Tibial nerve (tissue), 4 donors: ENCODE results near the gene CNTN5. TPM values are rescaled to one million over a fixed set of nuclear protein-coding genes. Genes with fewer than 3 reads are reported as not detected.

Experiments used
- DNase-seq, 2 donors: peaks; one replicate each; pipeline ENCODE4 v3.0.0-alpha.2; 2019; ENCODE audit warnings: low spot score in 2 of 2
- H3K27ac ChIP-seq, 4 donors: fragments of 200-600 bp; sonication (generic) in 3 of 4; one replicate each; pipeline ENCODE4 v1.5.1; 2017 to 2019; ENCODE audit warnings: mild to moderate bottlenecking in 1 of 4
- H3K27me3 ChIP-seq, 2 donors: fragments of 200-600 bp; sonication (generic) in 1 of 2; one replicate each; pipeline versions ENCODE4 v1.5.1 to v1.6.0; 2017 to 2019
- H3K36me3 ChIP-seq, 3 donors: fragments of 200-600 bp; sonication (generic); one replicate each; pipeline ENCODE4 v1.5.1; 2018 to 2019
- H3K4me1 ChIP-seq, 4 donors: fragments of 200-600 bp; sonication (generic) in 3 of 4; one replicate each; pipeline ENCODE4 v1.5.1; 2017 to 2019
- H3K4me3 ChIP-seq, 4 donors: fragments of 200-600 bp; sonication (generic) in 3 of 4; one replicate each; pipeline ENCODE4 v1.5.1; 2017 to 2019; ENCODE audit warnings: mild to moderate bottlenecking in 1 of 4, moderate library complexity in 1 of 4
- H3K9me3 ChIP-seq, 4 donors: fragments of 200-600 bp; sonication (generic) in 3 of 4; one replicate each; pipeline ENCODE4 v1.5.1; 2017 to 2019
- CTCF ChIP-seq, 5 experiments: fragments of 200-600 bp in 3 of 5; fragments of 450-650 bp in 2 of 5; sonication (generic) in 3 of 5; IDR thresholded peaks; one replicate each; pipeline ENCODE4 v1.5.1; 2016 to 2019; ENCODE audit warnings: antibody characterized with exemption in 5 of 5, mild to moderate bottlenecking in 3 of 5, moderate library complexity in 2 of 5
- EP300 ChIP-seq, 2 donors: sonication (generic); formaldehyde crosslinking; IDR thresholded peaks; one replicate each; pipeline ENCODE4 v1.6.1; 2017; ENCODE audit warnings: antibody characterized with exemption in 2 of 2, mild to moderate bottlenecking in 1 of 2
- POLR2A ChIP-seq, 2 donors: fragments of 450-650 bp; IDR thresholded peaks; one replicate each; pipeline ENCODE4 v1.6.1; 2017; ENCODE audit warnings: antibody characterized with exemption in 2 of 2, mild to moderate bottlenecking in 2 of 2, moderate library complexity in 2 of 2
- WGBS, 2 donors: methylation state at CpG; one replicate each; pipeline ENCODE4 v1.1.5; 2018; 5-methylcytosine and 5-hydroxymethylcytosine counted together
- total RNA-seq, 4 donors: library from RNA; depleted of rRNA; stranded (reverse); fragments of >200 nt; gene quantifications; one replicate each; pipeline ENCODE4 v1.1.0, GENCODE V29; 2016

Gene CNTN5
- total RNA-seq, 4 donors from 2014 or later: under 0.01 to 0.22 TPM; not detected in 2

DNA sequence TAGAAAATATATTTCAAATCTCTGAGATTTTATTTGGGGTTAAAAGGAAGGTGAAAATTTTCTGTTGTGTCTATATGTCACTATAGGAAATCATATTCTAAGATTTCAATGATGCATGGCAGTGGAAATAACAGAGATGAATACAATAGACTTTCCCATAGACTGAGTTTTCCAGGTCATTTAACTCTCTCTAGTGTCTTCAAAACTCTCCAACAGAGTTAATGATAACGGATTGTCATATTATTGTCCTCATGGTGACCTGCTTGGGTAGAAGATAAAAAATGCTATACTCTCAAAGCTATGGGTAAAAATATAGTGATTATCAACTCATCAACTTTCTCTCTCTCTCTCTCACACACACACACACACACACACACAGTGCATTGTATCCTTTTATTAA, 312.9 kb downstream of the CNTN5 start:
- no peak for TF ChIP-seq POLR2A (IDR thresholded peaks at IDR 0.05)
- TF ChIP-seq CTCF (IDR thresholded peaks at IDR 0.05): no peak
- no peak for TF ChIP-seq EP300 (IDR thresholded peaks at IDR 0.05)
- no peak overlapping the region for H3K4me3 ChIP-seq
- no peak for DNase-seq
- no peaks in the 10 kb centered on the region for H3K36me3 ChIP-seq
- whole genome bisulfite sequencing, 2 donors: 73 to 81% methylated on average over 1 of the region's 1 CpG
- no peak overlapping the region for H3K27ac ChIP-seq
- no peaks in the 10 kb centered on the region for H3K4me1 ChIP-seq
- no peaks in the 10 kb centered on the region for H3K9me3 ChIP-seq
- no peaks in the 10 kb centered on the region for H3K27me3 ChIP-seq

DNA sequence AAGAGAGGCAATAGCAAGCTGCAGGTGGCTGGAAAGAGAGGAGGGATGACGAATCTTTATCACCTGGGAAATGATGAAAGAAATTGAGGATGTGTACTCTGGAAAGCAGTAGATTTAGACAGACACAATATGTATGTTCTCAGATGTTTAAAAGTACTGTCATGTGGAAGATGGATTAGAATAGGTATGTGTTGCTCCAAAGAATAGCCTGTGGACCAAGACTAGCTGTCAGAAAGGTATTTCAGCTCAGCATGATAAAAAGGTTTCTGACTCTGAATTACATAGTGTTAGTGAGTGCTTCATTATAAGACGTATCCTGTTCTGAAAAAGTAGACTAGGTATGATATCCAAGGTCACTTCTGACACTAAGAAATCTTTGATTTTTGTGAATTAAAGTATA, 322.4 kb downstream of the CNTN5 start:
- WGBS, 2 donors: 74 to 90% methylated on average over 2 of the region's 2 CpGs
- no peak for DNase-seq
- no peak overlapping the region for H3K27ac ChIP-seq
- H3K4me3 ChIP-seq: no peak overlapping the region
- no peaks in the 10 kb centered on the region for H3K4me1 ChIP-seq
- H3K9me3 ChIP-seq: no peaks in the 10 kb centered on the region
- H3K27me3 ChIP-seq: no peaks in the 10 kb centered on the region
- TF ChIP-seq CTCF (IDR thresholded peaks at IDR 0.05): no peak
- TF ChIP-seq EP300 (IDR thresholded peaks at IDR 0.05): no peak
- TF ChIP-seq POLR2A (IDR thresholded peaks at IDR 0.05): no peak
- H3K36me3 ChIP-seq: no peaks in the 10 kb centered on the region

- TF ChIP-seq EP300 (IDR thresholded peaks at IDR 0.05) (no peak), POLR2A (IDR thresholded peaks at IDR 0.05) (no peak), CTCF (IDR thresholded peaks at IDR 0.05) (no peak)
- Histone ChIP-seq H3K9me3 (no peaks in the 10 kb centered on the region), H3K4me1 (no peaks in the 10 kb centered on the region), H3K36me3 (no peaks in the 10 kb centered on the region), H3K27me3 (no peaks in the 10 kb centered on the region), H3K4me3 (no peak overlapping the region), H3K27ac (no peak overlapping the region)
- WGBS, 2 donors: 42 to 50% methylated on average over 5 of the region's 5 CpGs
- DNase-seq: no peak
These were observed 328.5 kb downstream of the CNTN5 start for GRCh38 chr11:99349151-99349673.

DNA sequence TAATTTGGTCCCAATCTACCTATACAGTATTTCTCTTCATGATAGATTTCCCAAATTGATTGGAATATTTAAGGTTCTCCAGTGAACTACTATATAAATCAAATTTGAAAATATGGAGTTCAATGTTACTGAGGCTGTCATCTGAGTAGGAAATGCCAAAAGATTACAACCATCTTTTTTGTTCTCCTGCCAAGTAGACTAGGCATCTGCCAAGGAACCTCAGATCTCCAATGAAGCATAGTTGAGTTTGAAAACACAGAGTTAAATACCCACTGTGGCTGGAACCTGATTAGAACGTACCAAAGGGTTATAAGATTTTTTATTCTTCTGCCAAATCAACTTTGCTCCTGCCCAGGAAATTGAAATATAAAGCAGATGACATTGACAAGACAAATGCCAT, 330.9 kb downstream of the CNTN5 start:
- no peak overlapping the region for H3K4me3 ChIP-seq
- no peaks in the 10 kb centered on the region for H3K27me3 ChIP-seq
- no peak for DNase-seq
- H3K36me3 ChIP-seq: no peaks in the 10 kb centered on the region
- H3K4me1 ChIP-seq: no peaks in the 10 kb centered on the region
- 10 to 16% methylated on average over 1 of the region's 1 CpG for whole genome bisulfite sequencing, 2 donors
- H3K27ac ChIP-seq: no peak overlapping the region
- no peaks in the 10 kb centered on the region for H3K9me3 ChIP-seq
- TF ChIP-seq CTCF (IDR thresholded peaks at IDR 0.05) (no peak), POLR2A (IDR thresholded peaks at IDR 0.05) (no peak), EP300 (IDR thresholded peaks at IDR 0.05) (no peak)

- WGBS, 2 donors: 78 to 82% methylated on average over 5 of the region's 5 CpGs
- no peak for TF ChIP-seq CTCF (IDR thresholded peaks at IDR 0.05)
These were observed 331.9 kb downstream of the CNTN5 start for GRCh38 chr11:99352642-99353041.

More at GRCh38 chr11:99352642-99353041, 331.9 kb downstream of the CNTN5 start:
- Histone ChIP-seq H3K4me3 (no peak overlapping the region), H3K27ac (no peak overlapping the region), H3K36me3 (no peaks in the 10 kb centered on the region), H3K4me1 (no peaks in the 10 kb centered on the region), H3K9me3 (no peaks in the 10 kb centered on the region), H3K27me3 (no peaks in the 10 kb centered on the region)
- DNase-seq: no peak
